Testis (tissue), 2 donors: ENCODE data around the gene C4orf17.

Experiments used
- POLR2A ChIP-seq: fragments of 450-650 bp; IDR thresholded peaks from one replicate; pipeline ENCODE4 v1.6.1; 2017; ENCODE audit warnings: antibody characterized with exemption, mild to moderate bottlenecking, moderate library complexity
- TF ChIP-seq, protein P1 (sequence below), 3 experiments: fragments of 450-650 bp in 2 of 3; fragments of 200-600 bp in 1 of 3; sonication (generic) in 1 of 3; IDR thresholded peaks; one replicate each; pipeline ENCODE4 v1.5.1; 2016 to 2019; ENCODE audit warnings: antibody characterized with exemption in 3 of 3, mild to moderate bottlenecking in 2 of 3, moderate library complexity in 1 of 3

DNA sequence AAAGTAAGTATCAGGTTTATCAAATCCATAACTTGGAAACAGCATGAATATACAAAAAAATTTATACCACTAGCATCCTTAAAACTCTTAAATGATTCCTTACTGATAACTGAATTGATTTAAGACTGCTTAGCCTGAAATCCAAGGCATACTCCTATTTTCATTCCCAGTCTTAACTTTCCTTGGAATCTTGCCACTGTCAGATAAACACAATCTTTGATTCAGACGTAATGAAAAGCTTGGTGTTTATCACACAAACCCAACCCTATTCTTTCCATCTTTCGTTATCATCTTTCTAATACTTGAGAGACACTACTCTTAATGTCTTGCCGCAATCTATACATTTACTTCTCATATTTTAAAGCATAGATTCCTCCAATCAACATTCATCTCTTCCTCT is 19.1 kb downstream of the C4orf17 start:
- TF ChIP-seq, protein P1, sequence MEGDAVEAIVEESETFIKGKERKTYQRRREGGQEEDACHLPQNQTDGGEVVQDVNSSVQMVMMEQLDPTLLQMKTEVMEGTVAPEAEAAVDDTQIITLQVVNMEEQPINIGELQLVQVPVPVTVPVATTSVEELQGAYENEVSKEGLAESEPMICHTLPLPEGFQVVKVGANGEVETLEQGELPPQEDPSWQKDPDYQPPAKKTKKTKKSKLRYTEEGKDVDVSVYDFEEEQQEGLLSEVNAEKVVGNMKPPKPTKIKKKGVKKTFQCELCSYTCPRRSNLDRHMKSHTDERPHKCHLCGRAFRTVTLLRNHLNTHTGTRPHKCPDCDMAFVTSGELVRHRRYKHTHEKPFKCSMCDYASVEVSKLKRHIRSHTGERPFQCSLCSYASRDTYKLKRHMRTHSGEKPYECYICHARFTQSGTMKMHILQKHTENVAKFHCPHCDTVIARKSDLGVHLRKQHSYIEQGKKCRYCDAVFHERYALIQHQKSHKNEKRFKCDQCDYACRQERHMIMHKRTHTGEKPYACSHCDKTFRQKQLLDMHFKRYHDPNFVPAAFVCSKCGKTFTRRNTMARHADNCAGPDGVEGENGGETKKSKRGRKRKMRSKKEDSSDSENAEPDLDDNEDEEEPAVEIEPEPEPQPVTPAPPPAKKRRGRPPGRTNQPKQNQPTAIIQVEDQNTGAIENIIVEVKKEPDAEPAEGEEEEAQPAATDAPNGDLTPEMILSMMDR (IDR thresholded peaks at IDR 0.05), result no peak
- no peak for TF ChIP-seq POLR2A
